Embryonic facial prominence (tissue), 1 donor: ENCODE data around the gene CD72.

Source experiments
- DNase-seq: peaks from one replicate; pipeline ENCODE4 v3.0.0-alpha.2; 2016; ENCODE audit errors: extremely low spot score

Gene CD72, protein sequence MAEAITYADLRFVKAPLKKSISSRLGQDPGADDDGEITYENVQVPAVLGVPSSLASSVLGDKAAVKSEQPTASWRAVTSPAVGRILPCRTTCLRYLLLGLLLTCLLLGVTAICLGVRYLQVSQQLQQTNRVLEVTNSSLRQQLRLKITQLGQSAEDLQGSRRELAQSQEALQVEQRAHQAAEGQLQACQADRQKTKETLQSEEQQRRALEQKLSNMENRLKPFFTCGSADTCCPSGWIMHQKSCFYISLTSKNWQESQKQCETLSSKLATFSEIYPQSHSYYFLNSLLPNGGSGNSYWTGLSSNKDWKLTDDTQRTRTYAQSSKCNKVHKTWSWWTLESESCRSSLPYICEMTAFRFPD

DNA sequence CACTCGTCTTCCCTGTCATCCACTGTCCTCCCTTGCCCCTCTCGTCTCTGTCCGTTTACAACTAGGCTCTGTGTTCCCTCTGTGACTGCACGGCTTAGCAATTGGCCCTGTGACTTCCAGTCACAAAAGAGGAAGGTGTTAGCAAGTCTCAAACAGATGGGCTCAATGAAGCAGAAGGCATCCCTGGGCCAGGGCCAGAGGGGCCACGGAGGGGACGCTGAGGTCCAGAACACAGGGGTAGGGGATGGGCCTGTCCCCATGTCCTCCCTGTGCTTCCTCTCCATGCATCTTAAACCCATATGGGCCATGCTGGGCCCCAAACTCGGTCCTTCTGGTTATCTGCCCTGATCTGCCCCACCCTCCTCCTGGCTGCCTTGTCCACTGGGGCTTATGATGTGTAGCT lies at the start of gene CD72:
Gene CD72, minus strand, starts transcription at position 89 of the 403 bp plus-strand sequence. CDS start 110 bp downstream, outside the sequence.
- DNase-seq, result no peak

DNA sequence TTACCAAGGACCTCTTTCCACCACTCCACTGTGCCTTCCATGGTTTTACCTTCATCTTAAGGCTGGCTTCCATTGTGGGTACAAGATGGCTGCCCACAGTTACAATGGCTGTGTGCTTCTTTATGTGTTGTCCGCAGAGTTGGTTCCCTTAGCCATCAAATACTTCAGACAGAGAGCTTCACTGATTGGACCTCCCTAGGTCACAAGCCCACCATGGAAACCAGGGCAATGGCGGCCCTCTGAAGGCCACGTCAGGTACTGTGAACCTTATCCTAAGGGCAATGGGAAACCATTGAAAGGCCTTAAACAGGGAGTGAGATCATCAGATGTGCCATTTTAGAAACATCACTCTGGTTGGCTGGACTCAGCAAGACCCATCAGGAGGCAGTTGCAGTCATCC lies 49.7 kb upstream of the CD72 start:
- no peak for DNase-seq

DNA sequence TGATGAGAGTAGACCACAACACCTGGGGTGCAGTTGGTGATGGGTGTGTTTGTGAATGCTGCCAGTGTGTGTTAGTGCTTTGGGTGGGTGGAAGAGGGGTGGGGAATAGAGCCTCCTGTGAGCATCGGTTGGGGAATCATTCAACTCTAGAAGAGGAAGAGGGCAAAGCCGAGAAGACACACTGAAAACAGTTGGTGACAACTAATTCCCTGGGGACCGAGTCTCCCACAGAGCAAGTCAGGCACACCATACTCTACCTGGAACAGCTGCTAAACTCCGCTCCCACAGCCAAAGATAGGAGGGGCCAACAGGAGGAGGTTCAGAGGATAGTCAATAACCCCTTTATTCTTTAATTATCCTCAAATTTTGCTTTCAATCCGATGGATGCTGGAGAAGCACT lies 48.3 kb upstream of the CD72 start:
- no peak for DNase-seq

DNA sequence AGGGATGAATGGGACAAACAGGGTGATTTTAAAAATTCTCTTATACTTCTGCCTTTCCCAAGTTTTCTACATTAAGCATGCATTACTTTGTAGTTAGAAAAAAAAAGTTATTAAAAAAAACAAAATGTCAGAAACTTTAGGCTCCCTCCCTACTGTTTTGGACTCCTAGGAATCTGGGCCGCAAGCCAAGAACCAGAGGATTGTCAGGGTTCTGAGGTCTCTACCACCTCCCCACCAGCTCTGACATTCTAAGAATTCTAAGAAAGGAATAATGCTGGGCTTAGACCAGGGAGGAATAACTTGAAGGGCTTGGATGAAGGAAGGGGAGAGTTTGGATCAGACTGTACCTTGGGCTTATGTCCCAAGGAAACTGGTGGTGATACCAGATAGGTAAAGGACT lies 47.8 kb upstream of the CD72 start:
- no peak for DNase-seq

DNA sequence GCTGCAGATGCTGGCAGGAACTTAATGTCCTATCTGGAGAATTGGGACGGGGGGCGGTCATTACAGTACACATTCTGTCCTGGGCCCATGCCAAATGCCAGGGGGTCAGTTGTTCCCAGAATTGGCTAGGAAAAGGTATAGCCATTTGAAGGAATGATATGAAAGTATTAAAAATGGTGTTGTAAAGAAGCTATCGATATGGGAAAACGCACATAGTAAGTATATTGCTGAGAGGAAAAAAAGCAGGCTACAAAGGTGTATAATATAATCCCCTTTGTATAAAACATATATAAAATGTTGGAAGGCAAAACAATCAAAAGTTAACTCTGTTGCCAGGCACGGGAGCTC lies 47.2 kb upstream of the CD72 start:
- DNase-seq, result no peak

DNA sequence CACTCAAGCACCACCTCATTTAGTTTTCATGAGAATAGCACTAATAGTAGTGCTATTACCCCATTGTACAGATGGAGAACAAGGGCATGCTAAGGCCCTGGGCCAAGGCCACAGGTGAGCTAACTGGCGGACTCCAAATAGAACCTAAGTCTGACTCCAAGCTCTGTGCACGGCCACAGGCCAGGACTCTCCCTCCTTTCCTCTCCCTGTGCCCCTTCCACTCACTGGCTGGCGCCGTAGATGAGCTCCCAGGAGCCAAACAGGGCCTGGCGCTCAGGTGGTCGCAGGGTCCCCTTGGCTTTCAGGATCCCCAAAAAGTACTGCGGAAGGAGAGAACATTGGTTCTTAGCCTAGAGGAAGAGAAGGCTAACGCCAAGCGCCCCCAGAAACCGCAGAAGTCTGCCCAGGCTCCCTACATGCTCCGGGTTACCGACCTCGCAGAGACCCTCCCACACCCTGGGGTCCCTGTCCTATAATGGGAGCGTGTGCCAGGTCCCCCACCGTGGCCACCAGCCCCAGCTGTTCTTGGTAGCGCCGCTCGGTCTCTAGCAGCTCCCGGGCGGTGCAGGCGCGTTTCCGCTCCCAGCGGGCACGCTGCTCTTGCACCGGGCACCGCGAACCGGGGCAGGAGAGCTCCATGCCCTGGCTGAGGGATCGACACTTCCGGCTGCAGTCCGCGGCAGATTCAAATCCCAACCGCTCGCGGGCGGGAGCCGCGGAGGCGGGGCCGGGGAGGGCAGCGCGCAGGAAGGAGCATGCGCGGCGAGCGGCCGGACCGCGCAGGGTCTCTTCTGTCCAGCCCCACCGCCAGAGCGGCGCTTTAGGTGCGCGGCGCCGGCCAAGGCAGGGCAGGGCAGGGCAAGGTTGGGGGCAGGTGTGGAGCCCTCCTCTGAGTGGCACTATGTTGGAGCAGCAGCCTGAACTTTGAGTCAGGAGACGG lies 46.6 kb upstream of the CD72 start, which contains the start of gene ARHGEF39:
Gene ARHGEF39, minus strand, starts transcription at position 665 of the 940 bp plus-strand sequence. Its CDS starts 26 bp downstream, at position 639.
- DNase-seq, result peak; percentile 47

DNA sequence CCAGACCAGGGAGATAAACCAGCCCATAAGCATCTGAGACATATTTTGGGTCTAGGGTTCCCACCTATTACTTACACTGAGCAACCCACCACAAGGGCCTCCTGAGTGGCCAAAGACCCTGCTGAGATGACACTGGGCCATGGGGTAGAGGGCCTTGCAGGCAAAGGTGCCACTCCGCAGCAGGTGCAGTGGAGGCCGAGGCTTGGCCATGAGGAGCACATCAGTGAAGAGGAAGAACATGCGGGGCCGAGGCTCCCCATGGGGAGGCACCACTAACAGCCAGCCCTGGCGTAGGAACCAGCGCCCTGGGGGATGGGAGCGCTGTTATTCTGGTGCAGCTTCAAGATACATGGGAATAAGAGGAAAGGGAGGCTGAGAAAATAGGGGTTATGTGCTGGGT lies 44.2 kb upstream of the CD72 start:
- DNase-seq, result no peak

DNA sequence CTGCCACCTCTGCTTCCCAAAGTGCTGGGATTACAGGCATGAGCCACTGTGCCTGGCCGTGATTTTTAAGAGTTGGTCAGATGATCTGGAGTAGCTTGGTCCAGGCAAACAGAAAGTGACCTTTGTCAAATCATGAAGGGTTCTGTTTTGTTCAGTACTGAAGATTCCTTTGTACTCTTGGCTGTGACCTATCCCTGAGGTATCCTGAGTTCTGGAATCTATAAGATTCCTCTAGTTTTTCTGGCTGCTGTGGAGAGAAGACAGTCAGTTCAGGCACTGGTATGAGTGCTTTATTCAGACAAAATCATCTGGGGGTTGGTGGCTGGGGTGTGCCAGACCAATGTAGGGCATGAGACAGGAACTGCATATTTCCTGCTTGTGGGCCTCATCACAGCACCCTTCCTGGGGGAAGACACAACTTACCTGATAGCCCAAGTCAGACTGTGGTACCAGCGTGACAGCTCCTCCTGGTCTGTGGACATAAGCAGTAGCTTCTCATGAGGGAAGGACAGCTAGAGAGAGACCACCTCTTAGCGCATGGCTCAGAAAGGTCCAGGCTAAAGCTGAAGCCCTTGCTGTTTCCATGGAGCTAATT lies 43.6 kb upstream of the CD72 start:
- no peak for DNase-seq

DNA sequence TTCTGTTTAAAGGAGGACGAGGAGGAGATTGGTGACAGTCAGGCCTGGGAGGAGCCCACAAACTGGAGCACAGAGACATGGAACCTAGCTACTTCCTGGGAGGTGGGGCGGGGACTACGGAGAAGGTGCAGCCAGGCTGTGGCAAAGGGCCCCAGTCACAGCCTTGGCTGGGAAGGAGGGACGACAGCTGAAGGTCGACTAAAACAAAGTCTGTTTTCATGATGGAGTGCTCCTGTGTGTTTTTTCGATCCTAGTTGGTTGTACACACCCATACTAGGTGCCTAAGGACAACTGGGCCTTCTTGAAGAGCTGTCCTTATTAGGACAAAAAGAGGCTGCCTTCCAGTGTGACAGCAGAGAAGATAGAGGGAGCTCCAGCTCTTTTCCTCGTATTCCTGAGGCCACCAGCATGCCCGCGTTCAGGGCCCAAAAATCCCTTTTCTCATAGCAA lies 42.8 kb upstream of the CD72 start:
- DNase-seq, result no peak

DNA sequence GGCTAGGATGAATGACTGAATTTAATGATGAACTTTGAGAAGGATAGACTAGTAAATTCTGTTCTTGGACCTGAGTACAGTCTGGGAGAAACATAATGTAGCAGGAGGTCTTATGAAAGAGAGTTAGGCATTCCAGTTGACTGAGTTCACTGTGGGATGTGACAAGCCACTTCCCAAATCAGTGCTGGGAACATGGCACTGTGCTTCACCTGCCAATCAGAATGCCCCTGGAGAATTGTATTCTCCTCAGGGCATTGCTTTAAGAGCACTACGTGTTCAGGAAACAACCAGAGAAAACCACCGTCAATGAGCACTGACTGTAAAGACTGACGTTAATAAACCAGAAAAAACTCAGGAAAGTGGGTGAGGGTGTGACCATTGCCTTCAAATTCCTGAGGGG lies 41.1 kb upstream of the CD72 start:
- no peak for DNase-seq

DNA sequence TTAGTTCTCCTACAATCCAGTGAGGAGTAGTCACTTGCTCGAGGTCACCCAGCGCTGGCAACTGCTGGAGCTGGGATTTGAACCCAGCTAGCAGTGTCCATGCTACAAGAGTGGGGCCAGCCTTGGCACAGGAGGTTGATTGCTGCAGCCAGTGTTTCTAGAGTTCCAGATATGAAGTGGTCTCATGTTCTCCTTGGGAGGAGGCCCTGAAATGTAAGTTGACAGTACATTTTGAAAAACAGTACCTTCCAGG lies 40.7 kb upstream of the CD72 start:
- DNase-seq, result no peak

DNA sequence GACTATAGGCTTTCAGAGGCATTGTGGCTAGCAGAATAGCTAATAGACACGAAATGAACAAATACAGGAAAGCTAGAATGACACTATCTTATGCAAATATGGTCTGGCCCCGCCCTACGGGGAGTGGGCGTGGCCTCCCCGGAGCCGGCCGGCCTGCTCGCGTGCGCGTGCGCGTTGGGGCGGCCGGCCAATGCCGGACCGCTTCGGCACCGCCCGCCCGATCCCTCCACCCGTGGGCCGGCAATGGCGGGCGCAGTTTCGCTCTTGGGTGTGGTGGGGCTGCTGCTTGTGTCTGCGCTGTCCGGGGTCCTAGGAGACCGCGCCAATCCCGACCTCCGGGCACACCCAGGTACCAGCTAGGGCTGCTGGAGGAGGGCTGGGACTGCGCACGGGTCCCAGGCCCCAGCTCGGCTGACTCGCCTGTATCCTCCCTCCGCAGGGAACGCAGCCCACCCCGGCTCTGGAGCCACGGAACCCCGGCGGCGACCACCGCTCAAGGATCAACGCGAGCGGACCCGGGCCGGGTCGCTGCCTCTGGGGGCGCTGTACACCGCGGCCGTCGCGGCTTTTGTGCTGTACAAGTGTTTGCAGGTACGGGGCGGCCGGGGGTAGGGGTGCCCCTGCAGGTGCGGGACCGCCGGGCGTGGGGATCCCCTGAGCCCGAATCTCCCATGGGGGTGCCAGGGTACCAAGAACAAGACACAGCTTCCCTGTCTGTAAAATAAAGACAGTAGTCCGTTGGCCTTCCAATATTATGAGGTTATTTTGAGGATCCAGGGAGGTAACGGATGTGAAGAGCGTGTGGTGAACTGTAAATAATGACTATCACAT lies 40.1 kb upstream of the CD72 start, which contains the start of gene CCDC107:
Gene CCDC107, plus strand, starts transcription at position 156 of the 831 bp plus-strand sequence. Its CDS starts 88 bp downstream, at position 244.
- peak; percentile 80 for DNase-seq

DNA sequence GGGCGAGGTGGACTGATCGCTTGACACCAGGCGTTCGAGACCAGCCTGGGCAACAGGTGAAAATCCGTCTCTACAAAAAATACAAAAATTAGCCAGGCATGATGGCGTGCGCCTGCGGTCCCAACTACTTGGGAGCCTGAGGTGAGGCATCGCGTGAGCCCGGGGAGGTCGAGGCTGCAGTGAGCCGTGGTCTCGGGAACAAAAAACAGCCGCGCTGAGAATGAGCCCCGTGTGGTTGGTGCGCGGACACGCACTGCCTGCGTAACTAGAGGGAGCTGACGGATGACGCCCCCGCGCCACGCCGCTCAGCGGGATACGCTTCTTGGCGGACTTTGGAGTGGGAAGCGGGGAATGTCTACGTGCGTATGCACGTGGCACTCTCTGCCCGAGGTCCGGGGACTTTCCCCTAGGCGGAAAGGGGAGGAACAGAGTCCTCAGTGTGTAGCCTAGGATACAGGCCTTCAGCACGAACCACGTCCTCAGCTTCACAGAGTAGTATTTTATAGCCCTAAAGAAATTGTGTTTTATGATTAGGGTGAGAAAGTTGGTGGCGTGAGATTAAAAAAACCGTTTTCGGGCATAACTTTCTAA lies 39.4 kb upstream of the CD72 start, which contains the start of gene RMRP:
Gene RMRP, minus strand, starts transcription at position 474 of the 591 bp plus-strand sequence.
- peak; percentile 98 for DNase-seq

DNA sequence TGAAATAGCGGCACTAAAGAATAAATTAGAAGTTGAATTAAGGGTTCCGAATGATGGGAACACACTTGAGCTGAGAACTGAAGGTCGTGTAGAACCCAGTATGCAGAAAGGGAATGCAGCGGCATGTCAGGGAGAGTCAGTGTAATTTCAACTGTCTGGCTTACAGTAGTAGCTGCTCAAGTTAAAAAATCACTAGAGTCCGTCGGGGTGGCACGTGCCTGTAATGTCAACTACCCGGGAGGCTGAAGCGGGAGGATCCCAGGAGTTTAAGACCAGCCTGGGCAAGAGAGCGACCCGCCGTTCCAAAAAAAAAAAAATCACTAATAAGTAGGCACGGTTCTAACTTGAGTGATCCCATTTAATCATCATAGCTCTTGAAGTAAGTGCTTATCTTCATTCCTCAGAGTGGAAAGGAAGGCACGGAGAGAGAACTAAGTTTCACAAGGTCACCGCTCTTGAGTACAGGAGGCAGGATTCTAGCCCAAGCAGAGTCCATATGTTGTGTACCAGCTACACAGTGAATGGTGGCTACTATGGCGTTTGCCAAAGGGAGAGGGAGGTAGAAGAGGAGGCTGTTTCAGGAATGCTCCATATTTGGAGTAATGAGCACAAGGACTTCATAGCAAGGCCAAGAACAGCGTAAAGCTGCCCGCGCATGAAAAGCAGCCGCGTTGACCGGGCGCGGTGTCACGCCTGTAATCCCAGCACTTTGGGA lies 38.8 kb upstream of the CD72 start:
- DNase-seq, result no peak

DNA sequence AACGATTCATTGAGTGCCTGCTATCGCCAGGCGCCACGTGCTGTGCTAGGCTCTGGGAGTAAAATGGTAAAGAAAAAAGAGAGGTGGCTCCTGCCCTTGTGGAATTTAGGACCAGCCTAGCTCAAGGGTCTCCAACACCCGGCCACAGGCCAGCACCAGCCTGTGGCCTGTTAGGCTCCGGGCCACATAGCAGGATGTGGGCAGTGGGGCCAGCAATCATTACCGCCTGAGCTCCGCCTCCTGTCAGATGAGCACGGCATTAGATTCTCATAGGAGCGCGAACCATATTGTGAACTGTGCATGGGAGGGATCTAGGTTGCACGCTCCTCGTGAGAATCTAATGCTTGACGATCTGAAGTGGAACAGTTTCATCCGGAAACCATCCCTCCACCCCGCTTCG lies 38.1 kb upstream of the CD72 start:
- no peak for DNase-seq

DNA sequence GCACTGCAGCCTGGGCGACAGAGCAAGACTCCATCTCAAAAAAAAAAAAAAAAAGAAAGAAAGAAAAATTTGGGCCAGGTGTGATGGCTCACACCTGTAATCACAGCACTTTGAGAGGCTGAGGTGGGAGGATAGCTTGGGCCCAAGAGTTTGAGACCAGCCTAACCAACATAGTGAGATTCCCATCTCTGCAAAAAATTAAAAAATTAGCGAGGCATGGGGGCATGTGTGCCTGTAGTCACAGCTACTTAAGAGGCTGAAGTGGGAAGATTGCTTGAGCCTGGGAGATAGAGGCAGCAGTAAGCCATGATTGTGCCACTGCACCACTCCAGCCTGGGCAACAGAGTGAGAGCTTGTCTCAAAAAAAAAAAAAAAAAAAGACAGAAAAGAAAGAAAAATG lies 35.4 kb upstream of the CD72 start:
- DNase-seq, result no peak

DNA sequence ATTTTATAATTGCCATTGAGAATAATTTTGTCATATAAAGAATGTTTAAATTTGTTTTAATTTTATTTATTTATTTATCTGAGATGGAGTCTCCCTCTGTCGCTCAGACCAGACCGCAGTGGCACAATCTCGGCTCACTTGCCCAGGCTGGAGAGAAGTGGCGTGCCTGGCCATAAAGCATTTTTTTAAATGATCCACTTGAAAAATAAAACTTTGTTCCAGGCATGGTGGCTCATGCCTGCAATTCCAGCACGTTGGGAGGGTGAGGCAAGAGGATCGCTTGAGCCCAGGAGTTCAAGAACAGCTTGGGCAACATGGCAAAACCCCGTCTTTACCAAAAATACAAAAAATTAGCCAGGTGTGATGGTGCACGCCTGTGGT lies 34.6 kb upstream of the CD72 start:
- DNase-seq, result no peak

DNA sequence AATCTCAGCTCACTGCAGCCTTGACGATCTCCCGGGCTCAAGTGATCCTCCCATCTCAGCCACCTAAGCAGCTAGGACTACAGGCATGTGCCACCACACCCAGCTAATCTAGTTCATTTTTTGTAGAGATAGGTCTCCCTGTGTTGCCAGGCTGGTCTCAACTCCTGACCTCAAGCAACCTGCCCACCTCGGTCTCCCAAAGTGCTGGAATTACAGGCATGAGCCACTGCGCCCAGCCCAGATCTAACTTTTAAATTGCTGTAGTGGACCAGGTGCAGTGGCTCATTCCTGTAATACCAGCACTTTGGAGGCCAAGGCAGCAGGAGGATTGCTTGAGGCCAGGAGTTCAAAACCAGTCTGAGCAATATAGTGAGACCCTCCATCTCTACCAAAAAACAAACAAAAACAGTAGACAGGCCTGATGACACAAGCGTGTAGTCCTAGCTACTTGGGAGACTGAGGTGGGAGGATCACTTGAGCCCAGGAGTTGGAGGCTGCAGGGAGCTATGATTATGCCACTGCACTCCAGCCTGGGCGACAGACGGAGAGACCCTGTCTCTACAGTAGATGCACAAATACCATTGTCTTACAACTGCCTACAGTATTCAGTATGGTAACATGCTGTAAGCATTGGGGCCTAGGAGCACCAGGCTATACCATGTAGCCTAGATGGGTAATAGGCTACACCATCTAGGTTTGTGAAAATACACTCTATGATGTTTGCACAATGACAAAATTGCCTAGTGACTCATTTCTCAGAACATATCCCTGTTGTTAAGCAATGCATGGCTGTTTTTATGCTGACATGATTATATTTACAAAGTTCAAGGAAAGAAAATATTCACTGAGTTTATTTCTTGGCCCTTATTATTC lies 34.0 kb upstream of the CD72 start:
- DNase-seq, result no peak

DNA sequence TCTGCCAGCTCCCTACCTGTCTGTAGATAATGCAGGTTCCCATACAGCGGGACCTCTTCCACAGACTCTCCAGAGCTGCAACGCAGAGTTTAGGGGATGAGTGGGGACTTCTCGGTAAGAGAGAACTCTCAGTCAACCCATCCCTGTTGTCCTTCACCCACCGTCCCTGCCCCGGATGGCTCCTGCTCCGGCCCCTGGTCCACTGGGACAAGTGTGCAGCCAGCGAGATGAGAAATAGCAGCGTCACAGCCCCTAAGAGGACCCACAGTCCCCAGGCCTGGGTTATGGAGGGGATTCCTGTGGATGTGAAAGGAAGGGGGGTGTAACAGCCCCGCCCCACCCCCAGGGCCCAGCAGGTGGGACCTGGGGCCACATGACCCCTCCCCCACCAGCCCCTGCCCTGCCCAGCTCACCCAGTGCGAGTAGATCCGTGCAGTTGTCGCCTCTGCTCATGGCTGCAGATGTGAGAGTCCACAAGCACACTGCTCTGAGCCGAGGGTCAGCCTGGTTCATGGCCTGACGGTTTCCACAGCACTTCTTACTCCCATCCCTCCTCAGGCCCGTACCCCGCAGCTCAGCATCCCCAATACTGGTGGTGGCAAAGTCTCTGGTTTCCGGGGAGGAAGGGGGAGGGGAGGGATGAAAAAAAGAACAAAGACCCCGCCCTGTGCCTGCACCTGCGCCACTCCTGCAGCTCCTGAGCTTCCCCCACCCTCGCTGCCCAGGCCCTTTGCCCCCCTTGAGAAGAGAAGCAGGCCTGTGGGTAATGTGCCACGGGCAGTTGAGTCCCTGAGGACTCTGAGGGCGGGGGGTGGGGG lies 32.3 kb upstream of the CD72 start, which contains the start of gene SIT1:
Gene SIT1, minus strand, starts transcription at position 591 of the 818 bp plus-strand sequence. Its CDS starts 78 bp downstream, at position 513.
- DNase-seq, result no peak
